GM12878 (cell line): Measurements from ENCODE around the gene DDX27. TPM values are rescaled to one million over a fixed set of nuclear protein-coding genes. Genes with fewer than 3 reads are reported as not detected.

ENCODE experiments used
- ATAC-seq: fragments of 200-7000 bp; cut with Tn5 transposase; 3 replicates; pipeline ENCODE4 v1.9.1; 2020; ENCODE audit warnings: mild to moderate bottlenecking, moderate library complexity
- BruUV-seq: library from RNA; stranded (reverse); fragments of 400-500 nt; replicated peaks from 2 replicates; lab custom pipeline; 2021; lab: Mats Ljungman, UMichigan
- CTCF ChIA-PET: fragments of 300-600 bp; sonication (Branson Sonifier 250); formaldehyde crosslinking; extraction: SDS; loops from one replicate; lab custom pipeline; 2021; ENCODE audit warnings: inconsistent platforms; lab: Yijun Ruan, JAX
- POLR2A ChIA-PET: fragments of 350-600 bp; formaldehyde crosslinking; extraction: SDS; loops from one replicate; lab custom pipeline; 2021; ENCODE audit warnings: inconsistent platforms; lab: Charles Lee
- RAD21 ChIA-PET: fragments of 300-600 bp; sonication (Branson Sonifier 250); formaldehyde crosslinking; loops from one replicate; lab custom pipeline; 2023; ENCODE audit warnings: antibody characterized with exemption; ENCODE audit not compliant: unreplicated experiment; lab: Charles Lee
- SMC1A ChIA-PET: fragments of 300-600 bp; sonication (Branson Sonifier 250); formaldehyde crosslinking; loops from one replicate; lab custom pipeline; 2023; ENCODE audit not compliant: unreplicated experiment, uncharacterized antibody; lab: Charles Lee
- DNase-seq: peaks from one replicate; pipeline ENCODE4 v3.0.0-alpha.2; 2011; ENCODE audit warnings: low read depth, low spot score
- FAIRE-seq: peaks from 3 replicates; lab custom pipeline; 2011; peaks lifted over from hg19 to GRCh38; lab: Jason Lieb, UNC
- H2AFZ ChIP-seq: 2 replicates; pipeline ENCODE4 v1.6.0; 2011; ENCODE audit warnings: low read depth, low read length, control low read depth; ENCODE audit not compliant: control insufficient read depth
- H3K27ac ChIP-seq: 2 replicates; pipeline ENCODE4 v1.5.1; 2011; ENCODE audit warnings: control low read depth; ENCODE audit not compliant: control insufficient read depth, insufficient read depth
- H3K27me3 ChIP-seq, 2 experiments: replicated peaks in 1 of 2; 2 replicates each; pipeline versions ENCODE4 v1.6.0 to v1.6.1; 2011; ENCODE audit warnings: low read length in 1 of 2; ENCODE audit not compliant: control insufficient read depth in 2 of 2, insufficient read depth in 2 of 2
- H3K36me3 ChIP-seq, 2 experiments: 2 replicates each; pipeline ENCODE4 v1.5.1; 2011; ENCODE audit warnings: low read length in 1 of 2; ENCODE audit not compliant: control insufficient read depth in 2 of 2, insufficient read depth in 2 of 2
- H3K4me1 ChIP-seq: 2 replicates; pipeline ENCODE4 v1.6.1; 2011; ENCODE audit warnings: mild to moderate bottlenecking, low read length, moderate library complexity, mixed read lengths; ENCODE audit not compliant: control insufficient read depth, insufficient read depth
- H3K4me2 ChIP-seq: 2 replicates; pipeline ENCODE4 v1.6.0; 2011; ENCODE audit warnings: control low read depth; ENCODE audit not compliant: control insufficient read depth, insufficient read depth
- H3K4me3 ChIP-seq: fragments of 200-600 bp; sonication (generic); 2 replicates; pipeline ENCODE4 v1.5.1; 2016
- H3K79me2 ChIP-seq: 2 replicates; pipeline ENCODE4 v1.6.0; 2011; ENCODE audit warnings: low read length; ENCODE audit not compliant: control insufficient read depth, insufficient read depth
- H3K9ac ChIP-seq: 2 replicates; pipeline ENCODE4 v1.8.0; 2011; ENCODE audit warnings: low read length, control low read depth, mixed read lengths; ENCODE audit not compliant: control insufficient read depth, insufficient read depth
- H3K9me3 ChIP-seq: replicated peaks from 3 replicates; pipeline ENCODE4 v1.5.1; 2011; ENCODE audit warnings: mild to moderate bottlenecking, low read length; ENCODE audit not compliant: control insufficient read depth, insufficient read depth
- H4K20me1 ChIP-seq: 2 replicates; pipeline ENCODE4 v1.6.0; 2011; ENCODE audit not compliant: control insufficient read depth, insufficient read depth
- ATF2 ChIP-seq: IDR thresholded peaks from 2 replicates; pipeline ENCODE4 v1.6.1; 2012; ENCODE audit warnings: low read length, inconsistent platforms
- ATF7 ChIP-seq: fragments of 450-650 bp; IDR thresholded peaks from 2 replicates; pipeline ENCODE4 v1.6.1; 2016; ENCODE audit warnings: low read depth, mild to moderate bottlenecking
- CREM ChIP-seq: IDR thresholded peaks from 2 replicates; pipeline ENCODE4 v1.6.1; 2014; ENCODE audit warnings: antibody characterized with exemption, low read depth
- GABPA ChIP-seq: IDR thresholded peaks from 2 replicates; pipeline ENCODE4 v1.6.1; 2014; ENCODE audit warnings: antibody characterized with exemption, low read depth, mild to moderate bottlenecking, inconsistent platforms
- HSF1 ChIP-seq: fragments of 150-350 bp; IDR thresholded peaks from 2 replicates; pipeline ENCODE4 v1.6.1; 2014; ENCODE audit warnings: mild to moderate bottlenecking, low read depth, low read length
- IRF4 ChIP-seq: IDR thresholded peaks from 2 replicates; pipeline ENCODE4 v1.6.1; 2011; ENCODE audit warnings: low read depth, low read length
- IRF5 ChIP-seq: fragments of 450-650 bp; IDR thresholded peaks from 2 replicates; pipeline ENCODE4 v1.6.1; 2017; ENCODE audit warnings: borderline replicate concordance
- JUNB ChIP-seq: IDR thresholded peaks from 2 replicates; pipeline ENCODE4 v1.6.1; 2016; ENCODE audit warnings: antibody characterized with exemption, mild to moderate bottlenecking
- MEF2A ChIP-seq: IDR thresholded peaks from 2 replicates; pipeline ENCODE4 v1.6.1; 2011; ENCODE audit warnings: low read depth, mild to moderate bottlenecking, low read length, moderate library complexity; ENCODE audit not compliant: insufficient read depth
- NFIC ChIP-seq: IDR thresholded peaks from 2 replicates; pipeline ENCODE4 v1.6.1; 2012; ENCODE audit warnings: low read depth, mild to moderate bottlenecking, inconsistent platforms, low read length, moderate library complexity
- PBX3 ChIP-seq: IDR thresholded peaks from 2 replicates; pipeline ENCODE4 v1.6.1; 2011; ENCODE audit warnings: mild to moderate bottlenecking, low read depth, low read length, moderate library complexity; ENCODE audit not compliant: insufficient replicate concordance
- RUNX3 ChIP-seq: IDR thresholded peaks from 2 replicates; pipeline ENCODE4 v1.6.1; 2012; ENCODE audit warnings: low read length, inconsistent platforms
- TBL1XR1 ChIP-seq: IDR thresholded peaks from 2 replicates; pipeline ENCODE4 v1.6.1; 2012; ENCODE audit warnings: low read depth, low read length, improper control_type of control experiment
- ZBTB40 ChIP-seq: fragments of 450-650 bp; IDR thresholded peaks from 2 replicates; pipeline ENCODE4 v1.6.1; 2016; ENCODE audit warnings: mild to moderate bottlenecking, moderate library complexity, borderline replicate concordance
- WGBS: methylation state at CpG from one replicate; pipeline ENCODE4 v1.1.6; 2016; ENCODE audit warnings: low lambda C conversion rate; ENCODE audit not compliant: insufficient replicate concordance, insufficient coverage; ENCODE audit errors: missing lambda C conversion rate; 5-methylcytosine and 5-hydroxymethylcytosine counted together
- in situ Hi-C: fragments of 300-500 bp; cut with MboI; formaldehyde crosslinking; loops from 9 replicates; pipeline ENCODE4 v1.14.3; 2018; ENCODE audit warnings: mixed read lengths
- intact Hi-C: fragments of 100-400 bp; cut with micrococcal nuclease; formaldehyde crosslinking; loops from one replicate; pipeline ENCODE4 v1.14.2; 2022; ENCODE audit not compliant: unreplicated experiment
- polyA plus RNA-seq, 11 experiments: library from polyadenylated mRNA; depleted of rRNA in 4 of 11; unstranded in 6 of 11; stranded (reverse) in 5 of 11; fragments of >200 nt; fragmentation: Nextera tagmentation in 4 of 11; fragmentation: Illumina TruSeq in 1 of 11; extraction: Ambion mirVana in 4 of 11; extraction: Trizol in 1 of 11; gene quantifications; 1 replicate in 1 of 11; 2 replicates in 10 of 11; pipeline versions ENCODE4 v1.2.1 to v1.2.3, GENCODE V29; 2011 to 2016; ENCODE audit warnings: inconsistent platforms in 2 of 11, missing spikeins in 2 of 11, low read depth in 1 of 11
- total RNA-seq, 4 experiments: library from RNA; depleted of rRNA in 3 of 4; stranded (reverse); fragments of >200 nt in 3 of 4; fragmentation: Illumina TruSeq in 1 of 4; extraction: Trizol in 1 of 4; gene quantifications; 2 replicates each; pipeline versions ENCODE4 v1.2.1 to v1.2.3, GENCODE V29; 2013 to 2021

The DDX27 gene
- total and polyA plus RNA-seq, 10 of the 15 experiments (the other 5 are each of a cell fraction or from before 2014, with no cell fraction given), result 19.8 to 78.8 (median 54.9) TPM

- in situ Hi-C loops, result no loop called here
- H3K9me3 ChIP-seq, result peaks cover 4% of the 10 kb centered on the region; the same call in 2 of the 3 replicates
- H3K4me3 ChIP-seq, result peak overlapping the region; percentile 73
- H3K4me2 ChIP-seq, result peak overlapping the region; percentile 86
- FAIRE-seq (no peak), ATAC-seq (peak; percentile 40), DNase-seq (no peak)
- peak overlapping the region; percentile 68 for H3K27ac ChIP-seq
- RAD21 ChIA-PET, result interaction anchor here (0.9 to 3.4 kb wide), 5 partner anchors 9 to 24 kb away, joined by 3 to 12 read pairs (median 3); partner anchors contain the start of gene ZNFX1
- no peak overlapping the region for H2AFZ ChIP-seq
- intact Hi-C loops, result no loop called here
- 4% methylated on average over 4 of the region's 4 CpGs for WGBS
- SMC1A ChIA-PET, result interaction anchor here (0.6 to 2.9 kb wide), 11 partner anchors 9 to 479 kb away, joined by 3 to 21 read pairs (median 3); no protein-coding TSS in a partner anchor
- H3K36me3 ChIP-seq, result peaks cover 22 to 56% of the 10 kb centered on the region in 2 experiments
- CTCF ChIA-PET, result interaction anchor here (0.6 to 2.4 kb wide), 7 partner anchors 9 to 142 kb away, joined by 3 to 12 read pairs (median 3); no protein-coding TSS in a partner anchor
- H4K20me1 ChIP-seq, result peaks cover 16% of the 10 kb centered on the region; the same call in 1 of the 2 replicates
- H3K27me3 ChIP-seq, result no peaks in the 10 kb centered on the region
- peaks cover 72% of the 10 kb centered on the region for H3K79me2 ChIP-seq
- peaks cover 19% of the 10 kb centered on the region for H3K4me1 ChIP-seq
- H3K9ac ChIP-seq, result peak overlapping the region; percentile 43
- POLR2A ChIA-PET, result interaction anchor here (0.5 to 2.3 kb wide), 9 partner anchors 9 to 338 kb away, joined by 3 to 15 read pairs (median 6); partner anchors contain the start of gene ZNFX1
- BruUV-seq, result no TSS peak
- no peak for TF ChIP-seq CREM
- TF ChIP-seq JUNB, result peak; percentile 29; the same call in 1 of the 2 replicates
- TF ChIP-seq ATF7, result peak; percentile 90
- peak; percentile 50; the same call in 1 of the 2 replicates for TF ChIP-seq ATF2
- TF ChIP-seq RUNX3, result peak; percentile 54
- TF ChIP-seq IRF5, result no peak
- TF ChIP-seq TBL1XR1, result peak; percentile 66; the same call in 1 of the 2 replicates
- TF ChIP-seq NFIC, result peak; percentile 43; the same call in 1 of the 2 replicates
- TF ChIP-seq GABPA, result peak; percentile 55; the same call in 1 of the 2 replicates
- peak; percentile 89 for TF ChIP-seq MEF2A
- TF ChIP-seq HSF1, result no peak
- TF ChIP-seq ZBTB40, result peak; percentile 96
- TF ChIP-seq PBX3, result no peak
- no peak for TF ChIP-seq IRF4
Observed at GRCh38 chr20:49267327-49267726, 48.1 kb downstream of the DDX27 start.
